NT2/D1 (cell line): ENCODE data around the gene CEP85.

Source experiments
- SUZ12 ChIP-seq: IDR thresholded peaks from 2 replicates; pipeline ENCODE4 v1.6.1; 2011; ENCODE audit not compliant: insufficient read length, insufficient read depth; ENCODE audit errors: extremely low read depth
- YY1 ChIP-seq: IDR thresholded peaks from 2 replicates; pipeline ENCODE4 v1.6.1; 2011; ENCODE audit not compliant: insufficient read length, insufficient read depth
- ZNF274 ChIP-seq: IDR thresholded peaks from 2 replicates; pipeline ENCODE4 v1.6.1; 2011; ENCODE audit warnings: mild to moderate bottlenecking, low read depth, low read length

GRCh38 chr1:26200413-26200812, 33.6 kb upstream of the CEP85 start:
- TF ChIP-seq ZNF274: no peak
- no peak for TF ChIP-seq YY1
- TF ChIP-seq SUZ12: no peak
